ENCODE results near the gene BHLHE23. TPM values are rescaled to one million over a fixed set of nuclear protein-coding genes. Genes with fewer than 3 reads are reported as not detected.
"Not testable (repeated sequence)": the region's sequence is repeated elsewhere in the genome, so short reads cannot be mapped to it uniquely, and the experiment has no call there.

BHLHE23 gene
- total RNA-seq, 1 donor from 2014 or later = 23.9 TPM

DNA sequence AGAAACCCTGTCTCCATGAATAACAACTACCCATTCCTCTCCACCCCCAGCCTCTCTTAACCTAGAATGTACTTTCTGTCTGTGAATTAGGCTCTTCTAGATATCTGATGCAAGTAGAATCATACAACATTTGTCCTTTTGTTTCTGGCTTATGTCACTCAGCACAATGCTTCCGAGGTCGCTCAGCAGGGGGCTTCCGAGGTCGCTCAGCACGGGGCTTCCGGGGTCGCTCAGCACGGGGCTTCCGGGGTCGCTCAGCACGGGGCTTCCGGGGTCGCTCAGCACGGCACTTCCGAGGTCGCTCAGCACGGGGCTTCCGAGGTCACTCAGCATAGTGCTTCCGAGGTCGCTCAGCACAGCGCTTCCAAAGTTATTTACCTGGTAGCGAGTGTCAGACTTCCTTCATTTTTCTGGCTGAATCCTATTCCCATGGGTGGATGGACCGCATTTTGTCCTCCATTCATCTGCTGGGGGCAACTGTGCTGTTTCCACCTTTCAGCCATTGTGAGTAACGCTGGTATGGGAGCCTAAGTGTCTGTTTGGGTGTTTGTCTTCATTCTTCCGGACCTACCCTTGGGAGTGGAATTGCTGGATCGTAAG lies 31.0 kb upstream of the BHLHE23 start:
- Mint-ChIP-seq H3K9me3 (ENCODE audit: unreplicated experiment) (peaks cover under 1% of the 10 kb centered on the region), H3K4me3 (ENCODE audit: unreplicated experiment) (no peak overlapping the region), H3K27ac (ENCODE audit: unreplicated experiment) (peak overlapping the region; percentile 13), H3K36me3 (ENCODE audit: unreplicated experiment) (peaks cover 5% of the 10 kb centered on the region), H3K4me1 (ENCODE audit: low read depth, unreplicated experiment) (peaks cover 23% of the 10 kb centered on the region), H3K27me3 (ENCODE audit: unreplicated experiment) (peaks cover 10% of the 10 kb centered on the region)
- TF ChIP-seq, protein P1, sequence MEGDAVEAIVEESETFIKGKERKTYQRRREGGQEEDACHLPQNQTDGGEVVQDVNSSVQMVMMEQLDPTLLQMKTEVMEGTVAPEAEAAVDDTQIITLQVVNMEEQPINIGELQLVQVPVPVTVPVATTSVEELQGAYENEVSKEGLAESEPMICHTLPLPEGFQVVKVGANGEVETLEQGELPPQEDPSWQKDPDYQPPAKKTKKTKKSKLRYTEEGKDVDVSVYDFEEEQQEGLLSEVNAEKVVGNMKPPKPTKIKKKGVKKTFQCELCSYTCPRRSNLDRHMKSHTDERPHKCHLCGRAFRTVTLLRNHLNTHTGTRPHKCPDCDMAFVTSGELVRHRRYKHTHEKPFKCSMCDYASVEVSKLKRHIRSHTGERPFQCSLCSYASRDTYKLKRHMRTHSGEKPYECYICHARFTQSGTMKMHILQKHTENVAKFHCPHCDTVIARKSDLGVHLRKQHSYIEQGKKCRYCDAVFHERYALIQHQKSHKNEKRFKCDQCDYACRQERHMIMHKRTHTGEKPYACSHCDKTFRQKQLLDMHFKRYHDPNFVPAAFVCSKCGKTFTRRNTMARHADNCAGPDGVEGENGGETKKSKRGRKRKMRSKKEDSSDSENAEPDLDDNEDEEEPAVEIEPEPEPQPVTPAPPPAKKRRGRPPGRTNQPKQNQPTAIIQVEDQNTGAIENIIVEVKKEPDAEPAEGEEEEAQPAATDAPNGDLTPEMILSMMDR (IDR thresholded peaks at IDR 0.05; ENCODE audit: partially characterized antibody, unreplicated experiment) = no peak
- DNase-seq = no peak

DNA sequence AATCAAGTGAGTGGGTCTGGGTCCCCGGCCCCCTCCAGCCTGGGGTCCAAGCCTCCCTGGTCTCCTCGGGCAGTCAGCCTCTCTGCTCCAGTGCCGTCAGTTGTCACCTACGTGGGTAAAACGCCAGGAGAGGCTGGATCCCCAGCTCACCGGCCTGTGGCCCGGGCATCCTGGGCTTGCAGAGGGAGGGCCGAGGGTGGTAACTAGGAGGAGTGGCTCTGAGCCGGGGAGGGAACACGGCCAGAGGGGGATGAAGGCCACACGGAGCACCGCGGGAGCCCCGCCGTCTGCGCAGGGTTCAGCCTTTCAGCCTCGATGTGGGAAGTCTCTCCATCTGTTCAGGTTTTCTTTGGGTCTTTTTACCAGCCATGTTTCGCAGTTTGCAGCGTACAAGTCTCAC lies 29.5 kb upstream of the BHLHE23 start:
- peak overlapping the region; percentile 52 for H3K4me3 Mint-ChIP-seq (ENCODE audit: unreplicated experiment)
- DNase-seq = no peak
- H3K27ac Mint-ChIP-seq (ENCODE audit: unreplicated experiment) = peak overlapping the region; percentile 74
- peaks cover 3% of the 10 kb centered on the region for H3K9me3 Mint-ChIP-seq (ENCODE audit: unreplicated experiment)
- peaks cover 11% of the 10 kb centered on the region for H3K27me3 Mint-ChIP-seq (ENCODE audit: unreplicated experiment)
- TF ChIP-seq, protein P1 (IDR thresholded peaks at IDR 0.05; ENCODE audit: partially characterized antibody, unreplicated experiment) = no peak
- peaks cover 5% of the 10 kb centered on the region for H3K36me3 Mint-ChIP-seq (ENCODE audit: unreplicated experiment)
- H3K4me1 Mint-ChIP-seq (ENCODE audit: low read depth, unreplicated experiment) = peaks cover 23% of the 10 kb centered on the region

DNA sequence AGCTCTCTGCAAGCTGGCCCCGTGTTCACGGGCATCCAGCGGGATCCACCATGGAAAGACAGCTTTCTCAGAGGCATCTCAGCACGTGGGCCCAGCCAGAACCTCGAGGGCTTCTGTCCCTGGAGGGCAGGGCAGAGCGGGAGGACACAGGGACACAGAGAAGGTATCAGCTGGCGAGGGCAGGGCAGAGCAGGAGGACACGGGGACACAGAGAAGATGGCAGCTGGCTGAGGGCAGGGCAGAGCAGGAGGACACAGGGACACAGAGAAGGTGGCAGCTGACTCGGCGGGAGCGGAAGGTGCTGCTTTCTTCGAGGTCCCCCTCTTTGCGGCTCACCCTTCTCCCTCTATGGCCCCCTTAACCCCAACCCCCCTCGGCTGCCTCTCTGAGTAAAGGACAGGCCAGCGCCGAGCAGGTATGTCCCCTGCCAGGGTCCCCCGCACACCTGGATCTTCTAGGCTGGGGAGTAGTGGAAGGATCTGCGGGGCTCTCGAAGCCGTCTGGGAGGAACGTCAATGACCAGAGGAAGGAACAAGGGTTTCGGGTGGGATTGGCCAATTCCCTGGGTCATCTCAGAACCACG lies 28.9 kb upstream of the BHLHE23 start:
- DNase-seq = no peak
- H3K27me3 Mint-ChIP-seq (ENCODE audit: unreplicated experiment) = peaks cover 11% of the 10 kb centered on the region
- peaks cover 5% of the 10 kb centered on the region for H3K36me3 Mint-ChIP-seq (ENCODE audit: unreplicated experiment)
- TF ChIP-seq, protein P1 (IDR thresholded peaks at IDR 0.05; ENCODE audit: partially characterized antibody, unreplicated experiment) = no peak
- H3K27ac Mint-ChIP-seq (ENCODE audit: unreplicated experiment) = no peak overlapping the region
- peaks cover 3% of the 10 kb centered on the region for H3K9me3 Mint-ChIP-seq (ENCODE audit: unreplicated experiment)
- peaks cover 23% of the 10 kb centered on the region for H3K4me1 Mint-ChIP-seq (ENCODE audit: low read depth, unreplicated experiment)
- H3K4me3 Mint-ChIP-seq (ENCODE audit: unreplicated experiment) = no peak overlapping the region

DNA sequence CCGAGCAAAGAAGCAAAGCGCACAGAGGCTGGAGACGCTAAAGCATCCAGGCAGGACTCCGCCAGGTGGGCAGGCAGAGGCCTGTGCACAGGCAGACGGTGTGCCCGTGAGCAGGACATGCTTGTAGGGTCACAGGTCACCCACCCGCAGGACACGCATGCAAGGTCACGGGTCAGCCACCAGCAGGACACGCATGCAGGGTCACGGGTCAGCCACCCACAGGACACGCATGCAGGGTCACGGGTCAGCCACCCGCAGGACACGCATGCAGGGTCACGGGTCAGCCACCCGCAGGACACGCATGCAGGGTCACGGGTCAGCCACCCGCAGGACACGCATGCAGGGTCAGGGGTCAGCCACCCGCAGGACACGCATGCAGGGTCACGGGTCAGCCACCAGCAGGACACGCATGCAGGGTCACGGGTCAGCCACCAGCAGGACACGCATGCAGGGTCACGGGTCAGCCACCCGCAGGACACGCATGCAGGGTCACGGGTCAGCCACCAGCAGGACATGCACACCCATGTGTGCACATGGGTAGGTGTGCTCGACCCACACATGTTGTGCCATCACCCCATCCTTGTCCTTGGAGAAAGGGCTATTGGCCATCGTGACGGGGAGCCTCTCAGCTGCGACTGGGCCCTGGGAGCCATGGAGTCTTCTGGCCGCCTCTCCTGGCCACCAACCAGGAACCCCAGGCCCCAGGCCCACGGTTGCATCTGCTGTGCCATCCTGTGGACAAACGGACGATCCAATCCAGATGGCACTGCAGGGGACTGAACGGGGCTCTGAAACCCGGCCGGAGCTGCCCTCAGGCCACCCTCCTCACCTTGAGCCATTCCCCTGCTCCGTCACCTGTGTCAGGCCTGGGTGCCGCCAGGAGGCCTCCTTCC lies 28.2 kb upstream of the BHLHE23 start:
- not testable (repeated sequence) for H3K27ac Mint-ChIP-seq (ENCODE audit: unreplicated experiment); H3K9me3 Mint-ChIP-seq (ENCODE audit: unreplicated experiment); H3K36me3 Mint-ChIP-seq (ENCODE audit: unreplicated experiment)
- peak; percentile 9 for DNase-seq
- H3K4me1 Mint-ChIP-seq (ENCODE audit: low read depth, unreplicated experiment) = peaks cover 23% of the 10 kb centered on the region
- H3K4me3 Mint-ChIP-seq (ENCODE audit: unreplicated experiment) = peak overlapping the region; percentile 20
- peaks cover 11% of the 10 kb centered on the region for H3K27me3 Mint-ChIP-seq (ENCODE audit: unreplicated experiment)

DNA sequence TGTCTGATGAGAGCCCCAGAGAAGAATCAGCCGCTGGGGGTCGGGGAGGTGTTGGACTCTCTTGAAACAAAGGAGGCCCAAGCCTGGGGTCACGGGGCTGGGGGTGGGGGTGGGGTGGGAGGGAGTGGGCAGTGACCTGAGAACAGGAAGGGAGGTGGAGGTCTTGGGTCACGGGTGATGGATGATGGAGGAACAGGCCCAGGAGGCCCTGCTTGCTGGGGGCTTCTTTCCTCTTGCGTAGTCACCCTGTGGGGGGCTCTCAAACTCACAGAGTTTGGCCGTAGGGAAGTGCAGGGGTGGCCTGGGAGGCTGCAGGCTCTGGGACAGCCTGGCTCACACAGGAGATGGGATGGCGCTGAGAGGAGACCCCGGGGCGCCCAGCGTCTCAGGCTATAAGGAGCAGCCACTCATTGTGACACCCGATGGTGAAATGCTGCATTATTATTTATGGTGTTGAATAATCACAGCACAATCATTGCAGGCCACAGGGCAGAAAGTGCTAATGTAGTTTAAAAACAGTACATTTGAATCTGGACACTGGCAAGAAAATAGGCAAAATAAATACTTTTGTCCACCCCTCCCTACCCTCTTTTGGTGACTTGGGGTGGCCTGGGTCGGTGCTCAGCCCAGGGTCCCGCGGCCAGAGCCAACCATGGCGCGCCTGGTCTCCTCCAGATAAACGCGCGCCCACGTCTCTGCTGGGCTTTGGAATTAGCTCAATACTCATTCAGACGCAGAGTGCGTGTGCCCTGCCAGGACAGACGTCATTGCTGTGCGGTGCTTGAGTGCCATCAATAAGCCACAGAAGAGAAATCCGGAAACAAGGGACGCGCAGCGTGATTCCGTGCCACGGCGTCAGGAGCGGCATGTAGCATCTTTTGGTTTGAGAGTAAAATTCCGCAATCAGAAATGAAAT lies 27.3 kb upstream of the BHLHE23 start:
- H3K4me1 Mint-ChIP-seq (ENCODE audit: low read depth, unreplicated experiment) = peaks cover 26% of the 10 kb centered on the region
- peaks cover 7% of the 10 kb centered on the region for H3K9me3 Mint-ChIP-seq (ENCODE audit: unreplicated experiment)
- H3K4me3 Mint-ChIP-seq (ENCODE audit: unreplicated experiment) = peak overlapping the region; percentile 20
- H3K36me3 Mint-ChIP-seq (ENCODE audit: unreplicated experiment) = no peaks in the 10 kb centered on the region
- peaks cover 17% of the 10 kb centered on the region for H3K27me3 Mint-ChIP-seq (ENCODE audit: unreplicated experiment)
- TF ChIP-seq, protein P1 (IDR thresholded peaks at IDR 0.05; ENCODE audit: partially characterized antibody, unreplicated experiment) = no peak
- H3K27ac Mint-ChIP-seq (ENCODE audit: unreplicated experiment) = peak overlapping the region; percentile 38
- DNase-seq = peak; percentile 8

Measured in glutamatergic neuron (in vitro differentiated cells).